CD4-positive, alpha-beta T cell treated with Interferon gamma for 1 hour (primary cell): ENCODE measurements around the gene ABLIM2.

Experiments
- DNase-seq: peaks from one replicate; pipeline ENCODE4 v3.0.0-alpha.2; 2020

The ABLIM2 gene

DNA sequence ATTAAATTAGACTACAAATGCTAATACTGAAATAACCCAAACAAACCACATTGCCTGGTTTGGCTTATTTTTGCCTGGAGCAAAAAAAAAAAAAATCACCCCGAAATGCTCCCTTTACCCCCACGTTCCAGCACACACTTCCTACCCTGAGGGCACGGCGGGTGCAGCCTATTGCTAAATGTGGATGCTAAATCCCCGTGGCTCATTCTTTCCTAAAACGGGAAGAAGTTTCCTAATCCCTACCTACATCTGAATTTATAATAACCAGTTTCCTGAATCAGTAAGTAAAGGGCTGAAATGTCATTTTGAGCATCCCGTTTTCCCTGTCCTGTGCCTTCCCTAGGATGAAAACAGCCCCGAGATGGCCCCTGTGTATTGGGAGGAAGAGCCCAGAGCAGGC, 97.0 kb downstream of the ABLIM2 start:
- DNase-seq, result no peak

DNA sequence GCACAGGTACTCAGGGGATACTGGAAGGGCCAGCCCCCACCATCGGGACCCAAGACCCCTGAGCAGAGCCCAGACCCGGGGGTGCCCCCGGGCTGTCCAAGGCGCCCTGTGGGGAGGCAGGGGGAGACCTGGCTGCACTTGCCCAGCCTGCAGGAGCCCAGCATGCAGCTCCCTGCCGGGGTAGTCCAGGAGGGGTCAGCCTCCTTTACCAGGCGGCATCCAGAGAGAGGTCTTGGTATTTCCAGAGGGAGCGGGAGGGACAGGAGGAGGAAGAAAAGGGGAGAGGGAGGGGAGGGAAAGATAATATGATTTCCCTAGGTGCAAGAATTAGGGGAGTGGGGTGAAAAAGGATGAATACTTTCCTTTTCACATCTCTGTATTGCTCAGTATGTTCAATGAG, 97.5 kb downstream of the ABLIM2 start:
- no peak for DNase-seq

DNA sequence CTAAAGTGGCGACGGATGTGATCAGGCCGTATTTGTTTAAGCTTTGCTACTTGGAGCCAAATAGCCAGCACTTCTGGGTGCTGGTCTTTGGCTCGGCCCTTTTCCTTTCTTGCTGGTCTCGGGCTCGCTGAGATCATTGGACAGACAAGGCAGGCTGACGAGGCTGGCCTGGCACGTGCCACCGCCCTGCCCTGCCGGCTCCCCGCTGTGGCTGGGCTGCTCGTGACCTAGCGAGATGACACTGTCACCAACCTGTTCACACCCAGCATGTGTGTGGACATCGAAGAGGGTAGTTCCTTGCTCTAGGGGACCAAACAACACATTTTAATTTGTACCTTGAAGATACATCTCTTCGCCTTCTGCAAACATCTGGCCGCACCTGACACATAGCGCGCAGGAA, 98.0 kb downstream of the ABLIM2 start:
- DNase-seq, result no peak

DNA sequence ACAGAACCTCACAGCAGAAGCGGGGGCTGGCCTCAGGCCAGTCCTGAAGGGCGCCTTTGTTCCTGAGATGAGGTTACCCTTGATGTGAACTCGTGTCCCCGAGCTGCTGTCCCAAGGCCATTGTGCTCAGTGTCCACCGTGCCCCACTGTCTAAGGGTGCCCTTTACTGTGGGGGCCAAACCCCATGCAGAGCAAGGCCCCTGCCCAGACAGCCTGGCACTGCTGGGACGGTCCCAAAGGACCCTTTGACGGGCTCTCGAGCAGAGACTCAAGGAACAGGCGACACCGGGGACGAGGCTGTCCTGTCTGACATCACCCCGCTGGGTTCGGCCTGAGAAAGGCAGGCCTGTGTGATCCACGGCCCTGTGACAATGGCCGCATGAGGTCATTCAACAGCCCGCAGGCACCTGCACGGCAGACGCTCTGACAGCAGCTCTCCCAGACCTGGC, 100.6 kb downstream of the ABLIM2 start:
- DNase-seq, result no peak

DNA sequence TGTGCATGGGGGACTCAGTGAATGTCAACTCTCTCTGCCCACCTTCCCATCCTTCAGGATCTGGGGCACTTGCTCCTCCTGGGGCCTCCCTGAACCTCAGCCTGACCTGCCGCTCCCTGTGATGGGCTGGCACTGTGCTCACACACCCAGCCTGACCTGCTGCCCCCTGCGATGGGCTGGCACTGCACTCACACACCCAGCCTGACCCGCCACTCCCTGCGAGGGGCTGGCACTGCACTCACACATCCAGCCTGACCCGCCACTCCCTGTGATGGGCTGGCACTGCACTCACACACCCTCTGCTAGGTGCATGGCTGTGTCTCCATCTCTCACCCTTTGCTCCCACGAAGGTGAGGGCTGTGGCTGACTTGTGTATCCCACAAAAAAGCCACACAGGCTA, 103.4 kb downstream of the ABLIM2 start:
- no peak for DNase-seq

DNA sequence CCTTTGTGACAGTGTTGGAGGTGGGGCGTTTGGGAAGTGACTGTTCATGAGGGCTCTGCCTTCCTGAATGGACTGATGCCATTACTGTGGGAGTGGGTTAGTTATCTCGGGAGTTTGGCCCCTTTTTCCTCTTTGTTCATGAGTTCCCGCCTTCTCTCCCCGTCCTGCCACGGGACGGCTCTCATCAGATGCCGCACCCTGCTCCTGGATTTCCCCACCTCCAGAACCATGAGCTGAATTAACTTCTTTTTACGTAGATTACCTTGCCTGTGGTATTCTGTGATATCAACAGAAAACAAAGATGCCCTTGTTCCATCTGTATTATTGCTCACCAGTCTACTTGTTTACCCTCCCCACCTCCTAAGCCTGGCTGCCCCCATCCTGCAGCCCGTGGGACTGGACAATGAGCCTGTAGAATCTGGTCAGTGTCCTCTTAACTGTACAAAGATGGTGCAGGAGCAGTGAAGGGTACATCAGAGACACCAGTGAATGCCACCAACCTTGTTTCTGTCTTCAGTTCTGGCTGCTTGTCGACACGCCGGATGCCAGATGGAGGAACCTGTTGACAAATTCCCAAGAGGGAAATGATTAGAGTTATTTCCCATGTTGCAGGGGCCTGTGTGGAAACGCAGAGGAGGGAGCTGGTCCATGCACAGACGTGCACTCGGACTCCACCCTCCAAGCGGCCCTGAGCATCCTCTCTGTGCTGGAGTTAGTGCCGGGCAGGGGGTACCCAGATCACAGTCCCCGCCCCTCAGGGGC, 104.7 kb downstream of the ABLIM2 start:
- DNase-seq, result no peak

DNA sequence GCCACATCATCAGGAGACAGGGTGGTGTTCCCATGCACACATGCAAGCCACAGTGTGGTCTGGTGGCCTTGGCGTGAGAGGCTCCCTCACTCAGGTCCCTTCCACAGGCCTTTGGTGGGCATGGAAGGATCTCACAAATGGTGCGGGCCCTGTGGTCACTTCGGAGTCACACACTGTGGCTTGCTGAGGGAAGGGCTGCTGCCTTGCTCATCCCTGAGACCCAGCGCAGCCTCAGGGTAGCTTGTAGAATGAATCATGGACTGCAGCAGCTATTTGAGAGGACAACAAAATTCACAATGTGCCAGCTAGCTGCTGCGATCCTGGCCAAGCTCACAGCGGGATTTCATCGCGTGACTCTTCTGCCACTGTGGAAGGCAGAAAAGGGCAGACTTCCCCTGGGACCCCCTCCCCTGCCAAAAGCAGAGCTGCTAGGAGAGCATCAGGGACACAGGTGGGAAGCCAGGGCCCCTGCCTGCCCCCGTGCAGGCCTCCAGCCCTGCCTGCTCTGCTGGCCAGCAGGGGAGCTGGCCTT, 106.4 kb downstream of the ABLIM2 start:
- DNase-seq, result no peak

DNA sequence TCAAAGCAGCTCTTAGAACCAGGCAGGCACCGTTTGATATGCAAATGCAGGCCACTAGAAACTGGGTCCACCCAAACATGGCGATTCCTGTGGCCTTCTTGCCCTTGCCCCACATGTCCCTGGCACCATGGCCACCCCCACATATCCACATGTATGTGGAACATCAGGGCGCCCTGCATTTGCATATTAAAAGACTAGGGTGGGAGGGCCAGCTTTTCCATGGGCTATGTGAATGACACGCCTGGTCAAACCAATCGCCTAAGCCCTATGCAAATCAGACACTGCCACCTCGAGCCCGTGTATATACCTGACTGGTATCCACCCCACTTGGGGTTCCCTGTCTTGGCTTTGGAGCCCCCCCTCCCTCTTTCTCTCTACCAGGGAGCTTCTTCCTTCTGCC, 107.0 kb downstream of the ABLIM2 start:
- DNase-seq, result no peak

DNA sequence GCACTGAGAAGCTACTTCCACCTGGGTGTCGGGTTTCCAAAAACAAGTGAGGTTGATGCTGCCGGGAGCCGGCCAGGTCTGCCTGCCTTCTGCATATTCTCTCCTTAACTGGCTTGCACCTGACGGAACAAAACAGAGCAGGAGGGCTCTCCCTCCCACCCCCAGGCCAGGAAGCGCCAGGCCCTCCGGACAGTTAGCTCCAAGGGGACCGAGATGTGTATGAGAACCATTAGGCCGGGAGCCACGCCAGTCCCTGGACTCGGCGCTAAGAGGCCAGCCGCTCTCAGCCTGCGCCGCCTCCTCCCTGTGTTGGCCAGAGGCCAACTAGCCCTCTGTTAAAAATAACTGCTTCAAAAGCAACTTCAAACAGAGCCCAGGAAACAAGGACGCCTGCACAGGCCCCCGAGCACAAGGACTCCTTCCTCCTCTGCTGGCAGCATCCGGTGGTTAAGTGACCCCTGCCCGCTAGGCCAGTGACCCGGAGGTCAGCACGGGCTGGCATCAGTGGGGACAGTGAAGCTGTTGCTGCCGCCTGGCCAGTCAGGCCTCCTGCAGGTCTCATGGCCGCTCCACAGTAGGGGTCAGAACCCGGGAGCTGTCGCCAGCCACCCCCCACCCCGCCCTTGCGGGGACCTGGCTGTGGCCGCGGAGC, 107.9 kb downstream of the ABLIM2 start:
- DNase-seq, result no peak

DNA sequence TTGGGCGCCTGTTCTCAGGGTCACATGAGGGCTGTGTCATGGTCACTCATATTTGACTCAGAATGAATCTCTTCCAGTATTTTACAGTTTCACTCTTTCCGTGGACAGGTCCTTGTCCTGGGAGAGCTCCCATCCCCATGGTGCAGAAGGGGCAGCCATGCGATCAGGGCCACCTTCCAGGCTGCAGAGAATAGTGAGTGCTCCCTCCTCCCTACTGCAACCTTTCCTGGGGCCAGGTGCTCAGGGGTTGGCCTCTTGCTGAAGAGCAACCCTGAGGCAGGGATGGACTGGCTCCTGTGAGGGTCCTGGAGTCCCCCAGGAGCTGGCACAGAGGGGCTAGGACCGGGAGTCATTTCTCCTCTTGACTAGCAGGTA, 108.4 kb downstream of the ABLIM2 start:
- no peak for DNase-seq

DNA sequence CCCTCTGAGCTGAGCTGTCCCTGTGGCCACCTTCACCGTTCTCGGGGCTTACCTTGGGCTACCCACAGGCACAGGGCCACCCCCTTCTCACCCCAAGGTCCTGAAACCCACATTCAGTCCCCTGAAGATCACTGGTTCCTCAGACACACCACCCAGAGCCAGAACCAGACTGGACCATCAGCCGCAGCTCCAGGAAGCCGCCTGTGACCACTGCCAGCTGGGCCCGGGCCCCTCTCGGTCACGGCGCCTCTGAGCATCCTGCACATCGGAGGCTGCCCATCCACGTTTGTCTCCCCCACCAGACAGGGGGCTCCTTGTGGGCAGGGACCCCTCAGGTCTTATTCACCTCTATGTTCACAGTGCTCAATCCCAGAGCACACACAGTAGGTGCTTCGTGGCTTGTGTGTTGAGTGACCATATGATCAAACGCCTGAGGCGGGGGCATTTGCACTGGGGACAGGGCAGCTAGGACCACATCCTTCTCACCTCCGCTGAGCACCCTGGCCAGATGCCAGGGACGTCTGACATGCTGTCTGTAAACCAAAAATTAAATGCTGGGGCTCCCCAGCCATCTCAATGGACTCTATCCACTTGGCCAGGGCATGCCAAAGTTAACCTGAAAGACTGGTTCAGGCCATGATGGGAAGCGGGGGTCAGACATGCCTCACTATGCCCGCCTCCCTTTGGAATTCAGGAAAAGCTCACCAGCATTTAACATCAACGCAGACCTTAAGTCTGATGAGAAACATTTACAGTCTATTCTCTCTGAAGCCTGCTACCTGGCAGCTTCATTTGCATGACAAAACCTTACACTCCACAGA, 109.5 kb downstream of the ABLIM2 start:
- no peak for DNase-seq

DNA sequence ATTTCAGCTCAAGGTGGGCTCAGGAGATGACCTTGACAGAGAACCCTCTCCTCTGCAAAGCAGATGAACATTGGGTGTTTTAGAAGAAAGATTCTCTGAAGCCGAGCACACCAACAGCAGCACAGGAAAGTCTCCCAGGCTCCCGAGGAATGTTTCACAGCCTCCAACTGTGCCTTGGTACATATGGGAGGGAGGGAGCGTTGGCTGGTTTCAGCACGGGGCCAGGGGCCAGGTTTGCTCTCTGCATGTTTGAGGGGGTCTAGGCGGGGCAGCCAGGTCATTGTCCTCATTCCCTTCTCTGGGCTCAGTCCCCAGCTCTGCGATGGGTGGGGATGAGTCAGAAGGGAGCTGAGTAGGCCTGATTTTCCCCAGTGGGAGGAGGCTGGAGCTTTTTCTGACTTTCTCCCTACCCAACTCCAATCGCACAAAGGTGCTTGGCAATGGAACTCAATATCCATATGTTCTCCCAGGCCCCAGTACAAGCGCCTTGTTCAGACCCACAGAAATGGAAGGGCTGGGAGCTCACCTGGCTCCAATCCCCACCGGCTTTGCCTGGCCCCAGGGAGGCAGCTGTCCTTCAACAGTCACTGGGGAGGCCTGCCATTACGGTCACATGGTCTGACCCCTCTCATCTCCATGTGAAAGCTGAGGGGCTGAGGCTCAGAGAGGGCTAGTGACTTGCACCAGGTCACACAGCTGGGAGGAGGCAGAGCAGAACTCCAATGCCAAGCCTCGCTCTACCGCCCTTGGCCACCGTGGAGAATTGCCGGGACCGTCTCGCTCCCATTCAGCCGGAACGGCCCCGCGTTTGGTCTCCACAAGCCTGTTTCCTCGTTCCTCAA, 110.6 kb downstream of the ABLIM2 start:
- no peak for DNase-seq

DNA sequence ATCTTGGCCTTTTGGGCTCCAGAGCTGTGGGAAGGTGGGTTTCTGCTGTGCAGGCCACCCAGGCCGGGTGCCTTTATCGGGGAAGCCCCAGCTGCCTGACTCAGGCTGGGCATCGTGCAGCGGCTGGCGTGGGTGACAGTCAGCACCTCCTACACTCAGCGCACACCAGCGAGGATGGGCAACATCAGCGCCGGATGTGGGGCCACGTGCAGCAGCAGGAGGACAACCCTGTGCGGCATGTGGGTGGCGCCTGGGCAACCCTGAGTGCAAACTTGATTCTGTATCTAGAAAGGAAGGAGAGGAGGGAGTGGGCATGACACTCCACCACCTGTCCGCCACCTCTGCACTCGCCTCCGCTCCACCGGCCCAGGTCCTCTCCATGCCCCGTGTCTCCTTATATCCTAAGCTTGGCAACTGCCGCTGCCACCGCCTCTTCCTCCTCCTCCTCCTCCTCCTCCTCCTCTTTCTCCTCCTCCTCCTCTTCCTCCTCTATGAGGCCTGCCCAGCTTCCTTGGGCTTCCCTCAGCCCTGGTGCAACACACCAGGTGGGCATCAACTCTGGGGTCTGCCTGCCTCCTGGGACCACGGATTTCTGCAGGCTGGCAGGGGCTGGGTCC, 111.6 kb downstream of the ABLIM2 start:
- DNase-seq, result no peak

DNA sequence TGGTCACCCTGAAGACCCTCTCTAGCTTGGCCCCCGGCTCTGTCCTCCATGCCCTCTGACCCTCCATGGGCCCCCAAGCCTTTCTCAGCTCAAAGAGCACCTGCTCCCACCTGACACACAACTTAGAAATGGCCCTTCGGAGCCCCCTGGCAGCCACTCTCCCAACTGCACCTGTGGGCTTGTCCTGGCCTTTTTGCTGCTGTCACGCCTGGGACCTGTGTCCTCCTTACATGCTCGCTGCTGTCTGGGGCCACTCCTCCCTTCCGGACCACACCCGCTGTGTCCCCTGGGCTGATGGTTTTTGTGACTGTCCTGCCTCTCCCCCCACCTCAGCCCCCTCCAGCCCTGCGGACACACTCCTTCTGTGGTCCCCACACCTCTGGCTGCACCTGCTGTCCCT, 112.7 kb downstream of the ABLIM2 start:
- DNase-seq, result no peak

DNA sequence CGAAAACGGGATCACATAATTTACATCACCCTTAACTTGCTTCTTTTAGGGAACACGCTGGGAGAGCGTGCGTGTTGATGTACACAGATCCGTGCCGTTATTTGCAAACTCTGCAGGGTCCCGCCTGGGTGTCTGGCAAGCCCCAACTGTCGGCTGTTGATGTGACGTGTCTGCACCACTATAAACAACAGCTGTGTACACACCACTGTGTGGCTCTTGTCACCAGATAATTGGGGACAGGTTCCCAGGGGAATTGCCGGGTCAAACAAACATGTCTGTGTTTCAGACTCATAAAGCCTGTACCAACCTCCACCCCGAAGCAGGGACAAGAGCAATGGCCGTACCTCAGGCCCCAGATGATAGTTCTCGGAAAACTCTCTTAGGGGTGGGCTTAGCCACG, 113.9 kb downstream of the ABLIM2 start:
- DNase-seq, result no peak

DNA sequence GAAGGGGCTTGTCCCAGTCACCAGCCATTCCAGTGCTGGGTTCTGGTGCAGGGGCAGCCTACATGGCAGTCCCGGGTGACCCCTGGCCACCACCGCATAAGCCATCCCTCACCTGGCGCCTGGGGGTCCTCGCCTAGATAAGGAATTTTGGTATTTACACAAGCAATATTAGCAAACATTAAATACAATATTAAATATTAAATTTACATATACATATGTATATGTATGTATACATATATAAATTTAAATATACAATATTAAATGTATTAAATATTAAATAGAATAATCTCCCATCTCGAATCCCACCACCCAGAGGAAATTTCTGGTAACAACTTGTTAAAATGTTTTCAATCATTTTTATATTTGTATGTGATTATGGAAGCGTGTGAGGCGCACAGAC, 114.4 kb downstream of the ABLIM2 start:
- DNase-seq, result no peak

DNA sequence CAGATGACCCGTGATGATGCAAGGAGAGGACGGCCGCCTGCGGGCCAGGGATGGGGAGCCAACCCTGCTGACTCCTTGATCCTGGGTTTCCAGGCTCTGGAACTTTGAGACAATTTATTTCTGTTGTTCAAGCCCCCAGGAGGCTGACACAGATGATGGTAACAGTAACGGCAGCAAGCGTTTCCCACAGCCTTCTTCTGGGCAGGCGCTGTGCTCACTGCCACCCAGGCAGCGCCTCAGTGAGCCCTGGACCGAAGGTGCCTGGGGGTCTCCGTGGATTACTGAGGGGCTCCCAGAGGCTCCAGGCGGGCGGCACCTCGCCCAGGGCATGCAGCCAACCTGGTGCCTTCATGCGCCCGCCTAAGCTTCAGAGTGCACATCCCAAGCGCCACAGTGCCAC, 115.0 kb downstream of the ABLIM2 start:
- DNase-seq, result no peak

DNA sequence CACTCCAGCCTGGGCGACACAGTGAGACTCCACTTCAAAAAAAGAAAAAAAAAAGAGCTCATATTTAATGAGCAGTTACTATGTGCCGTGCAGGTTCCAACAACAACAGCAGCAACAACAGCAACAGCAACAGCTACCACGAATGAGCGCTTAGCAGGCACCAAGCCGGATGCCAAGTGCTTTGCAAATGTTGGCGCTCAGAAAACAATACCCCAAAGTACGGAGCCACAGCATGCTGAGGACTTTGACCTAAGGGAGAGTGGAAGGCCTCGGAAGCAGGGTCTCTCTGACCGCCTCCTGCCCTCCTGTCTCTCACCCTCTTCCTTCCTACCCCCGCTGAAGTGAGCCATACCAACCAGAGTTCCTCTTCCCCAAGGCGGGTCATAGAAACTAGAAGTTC, 116.7 kb downstream of the ABLIM2 start:
- no peak for DNase-seq

DNA sequence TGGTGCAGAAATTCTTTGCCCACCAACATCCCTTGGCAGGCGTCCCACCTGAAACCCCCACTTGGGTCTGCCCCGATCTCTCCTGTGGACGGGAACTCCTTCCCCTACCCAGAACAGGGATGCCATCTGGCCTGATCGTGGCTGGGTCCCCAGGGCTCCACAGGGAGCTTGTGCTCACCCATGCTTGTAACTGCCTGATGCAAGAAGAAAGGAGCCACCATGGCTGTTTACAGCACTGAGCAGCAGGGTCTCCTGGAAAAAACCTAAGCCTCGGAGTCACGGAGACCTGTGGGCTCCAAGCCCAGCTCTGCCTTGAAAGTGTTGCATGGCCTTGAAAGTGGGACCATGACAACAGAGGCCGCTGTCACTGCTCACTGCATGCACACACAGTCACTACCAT, 117.4 kb downstream of the ABLIM2 start:
- no peak for DNase-seq

DNA sequence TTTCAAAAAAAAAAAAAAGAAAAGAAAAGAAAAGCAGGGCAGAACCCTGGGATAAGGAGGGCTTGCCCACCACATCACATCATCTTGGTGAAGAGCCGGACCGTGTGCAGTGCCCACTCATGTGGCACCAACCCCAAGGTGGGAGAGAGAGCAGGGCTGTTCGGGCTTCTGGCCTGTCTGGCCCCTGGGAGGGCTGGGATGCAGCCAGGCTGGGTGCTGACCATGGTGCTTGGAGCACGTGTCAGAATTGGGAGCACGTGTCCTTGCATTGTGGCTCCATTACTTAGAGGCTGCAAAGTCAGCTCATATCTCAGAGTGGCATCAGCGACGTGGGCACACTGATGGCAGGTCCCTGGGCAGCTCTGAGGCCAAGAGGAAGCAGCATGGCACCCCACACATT, 118.0 kb downstream of the ABLIM2 start:
- no peak for DNase-seq

DNA sequence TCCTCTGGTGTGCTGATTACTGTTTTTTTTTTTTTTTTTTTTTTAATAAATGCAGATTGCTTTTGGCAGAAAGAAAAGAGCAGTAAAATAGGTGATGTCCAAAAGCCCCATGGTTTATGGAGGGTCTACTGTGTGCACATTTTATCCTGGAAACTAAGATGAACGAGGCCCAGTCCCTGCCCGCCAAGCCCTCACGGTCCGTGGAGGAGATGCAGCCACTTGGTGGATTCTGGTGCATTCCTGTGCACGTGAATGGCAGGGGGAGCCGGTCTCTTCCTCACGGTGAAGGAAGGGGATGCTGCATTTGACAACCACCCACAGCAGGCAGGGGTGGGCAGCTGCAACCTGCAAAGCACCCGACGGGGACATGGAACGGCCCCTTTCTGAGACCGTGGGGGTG, 118.8 kb downstream of the ABLIM2 start:
- no peak for DNase-seq

DNA sequence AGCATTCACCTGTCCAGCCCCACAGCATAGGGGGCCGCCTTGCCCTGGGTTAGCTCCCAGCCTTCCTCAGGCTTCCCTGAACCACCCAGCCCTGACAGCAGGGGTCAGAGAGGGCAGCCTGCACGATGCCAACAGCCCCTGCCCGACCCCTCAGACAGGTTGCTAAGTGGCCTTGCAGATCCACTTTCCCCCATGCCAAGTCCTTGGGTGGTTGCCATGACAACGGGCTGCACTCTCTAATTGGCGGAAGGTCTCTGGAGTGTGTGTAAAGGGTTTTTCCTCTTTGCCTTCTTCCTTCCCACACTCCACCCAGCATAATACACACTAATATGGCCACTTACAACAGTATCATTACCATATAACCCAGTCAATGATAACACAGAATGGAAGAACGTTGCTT, 119.3 kb downstream of the ABLIM2 start:
- no peak for DNase-seq
